K562 (cell line): ENCODE measurements around the gene GLUL. TPM values are rescaled to one million over a fixed set of nuclear protein-coding genes. Genes with fewer than 3 reads are reported as not detected.

Experiments
- CC2D1A ChIP-seq: fragments of 450-650 bp; IDR thresholded peaks from 2 replicates; pipeline ENCODE4 v1.6.1; 2017; ENCODE audit warnings: mild to moderate bottlenecking
- CEBPB ChIP-seq: fragments of 450-650 bp; IDR thresholded peaks from 2 replicates; pipeline ENCODE4 v1.6.1; 2016; ENCODE audit warnings: missing genetic modification characterization, missing compliant biosample characterization
- E2F3 ChIP-seq: fragments of 250-450 bp; sonication (Bioruptor Pico); IDR thresholded peaks from 2 replicates; pipeline ENCODE4 v1.4.0; 2020; ENCODE audit warnings: mild to moderate bottlenecking
- ELF4 ChIP-seq: fragments of 450-650 bp; formaldehyde crosslinking; IDR thresholded peaks from 2 replicates; pipeline ENCODE4 v1.4.0; 2022; ENCODE audit warnings: missing genetic modification characterization
- GABPB2 ChIP-seq: fragments of 250-450 bp; sonication (Bioruptor Pico); conservative IDR thresholded peaks from 2 replicates; pipeline ENCODE4 v1.5.1; 2021; ENCODE audit warnings: mild to moderate bottlenecking
- POLR2G ChIP-seq: fragments of 200-400 bp; formaldehyde crosslinking; IDR thresholded peaks from 2 replicates; pipeline ENCODE4 v1.6.1; 2017; ENCODE audit warnings: low read depth, mild to moderate bottlenecking, antibody characterized with exemption, low read length, moderate library complexity
- RBM39 ChIP-seq: fragments of 200-400 bp; formaldehyde crosslinking; optimal IDR thresholded peaks from 2 replicates; pipeline ENCODE3; 2018; ENCODE audit warnings: low read depth, low read length
- RCOR1 ChIP-seq, 2 experiments: IDR thresholded peaks; 2 replicates each; pipeline ENCODE4 v1.6.1; 2012; ENCODE audit warnings: low read depth in 2 of 2, low read length in 2 of 2, borderline replicate concordance in 1 of 2, improper control_type of control experiment in 1 of 2
- SRSF3 ChIP-seq: fragments of 200-400 bp; formaldehyde crosslinking; IDR thresholded peaks from 2 replicates; pipeline ENCODE4 v1.6.1; 2016; ENCODE audit warnings: mild to moderate bottlenecking, low read length, moderate library complexity; ENCODE audit not compliant: insufficient read depth
- ZNF445 ChIP-seq: fragments of 250-450 bp; sonication (Bioruptor Pico); IDR thresholded peaks from 2 replicates; pipeline ENCODE4 v1.4.0; 2020; ENCODE audit warnings: low read depth, mild to moderate bottlenecking, moderate library complexity
- polyA plus RNA-seq, 8 experiments: library from polyadenylated mRNA; depleted of rRNA in 4 of 8; stranded (reverse) in 5 of 8; unstranded in 3 of 8; fragments of >200 nt; fragmentation: Nextera tagmentation in 2 of 8; fragmentation: Illumina TruSeq in 1 of 8; extraction: Ambion mirVana in 2 of 8; extraction: Trizol in 1 of 8; gene quantifications; 2 replicates each; pipeline versions ENCODE4 v1.2.1 to v1.2.3, GENCODE V29; 2011 to 2014; ENCODE audit warnings: inconsistent platforms in 1 of 8, missing spikeins in 1 of 8
- total RNA-seq, 7 experiments: library from RNA; depleted of rRNA in 6 of 7; stranded (reverse); fragments of >200 nt in 6 of 7; fragmentation: Illumina TruSeq in 2 of 7; extraction: Trizol in 2 of 7; gene quantifications; 2 replicates each; pipeline versions ENCODE4 v1.2.1 to v1.2.3, GENCODE V29; 2011 to 2021; ENCODE audit warnings: low replicate concordance in 1 of 7
- TF ChIP-seq, protein P1 (sequence below): sonication (generic); formaldehyde crosslinking; IDR thresholded peaks from 2 replicates; pipeline ENCODE4 v1.8.1; 2023; ENCODE audit warnings: mild to moderate bottlenecking, missing genetic modification reagents, moderate library complexity
- TF ChIP-seq, protein P2 (sequence below): fragments of 200-800 bp; sonication (Bioruptor generic); IDR thresholded peaks from 2 replicates; pipeline ENCODE4 v1.6.1; 2017; ENCODE audit warnings: missing genetic modification characterization, missing compliant biosample characterization
- TF ChIP-seq, protein P3 (sequence below), 2 experiments: IDR thresholded peaks; 2 replicates each; pipeline ENCODE4 v1.6.1; 2012; ENCODE audit warnings: improper control_type of control experiment in 2 of 2, low read depth in 2 of 2, low read length in 2 of 2, borderline replicate concordance in 1 of 2
- TF ChIP-seq, protein P4 (sequence below): IDR thresholded peaks from 2 replicates; pipeline ENCODE4 v1.6.1; 2011; ENCODE audit warnings: borderline replicate concordance, low read depth, mild to moderate bottlenecking, moderate library complexity, low read length; ENCODE audit not compliant: insufficient read depth, poor library complexity, severe bottlenecking
- TF ChIP-seq, protein P5 (sequence below): fragments of 450-650 bp; IDR thresholded peaks from 2 replicates; pipeline ENCODE4 v1.6.1; 2014; ENCODE audit warnings: low read depth, mild to moderate bottlenecking, moderate library complexity, borderline replicate concordance

GLUL gene
- total and polyA plus RNA-seq, 9 of the 15 experiments (the other 6 are each of a cell fraction or from before 2014, with no cell fraction given) = 1,088 to 4,222 (median 1,338) TPM

DNA sequence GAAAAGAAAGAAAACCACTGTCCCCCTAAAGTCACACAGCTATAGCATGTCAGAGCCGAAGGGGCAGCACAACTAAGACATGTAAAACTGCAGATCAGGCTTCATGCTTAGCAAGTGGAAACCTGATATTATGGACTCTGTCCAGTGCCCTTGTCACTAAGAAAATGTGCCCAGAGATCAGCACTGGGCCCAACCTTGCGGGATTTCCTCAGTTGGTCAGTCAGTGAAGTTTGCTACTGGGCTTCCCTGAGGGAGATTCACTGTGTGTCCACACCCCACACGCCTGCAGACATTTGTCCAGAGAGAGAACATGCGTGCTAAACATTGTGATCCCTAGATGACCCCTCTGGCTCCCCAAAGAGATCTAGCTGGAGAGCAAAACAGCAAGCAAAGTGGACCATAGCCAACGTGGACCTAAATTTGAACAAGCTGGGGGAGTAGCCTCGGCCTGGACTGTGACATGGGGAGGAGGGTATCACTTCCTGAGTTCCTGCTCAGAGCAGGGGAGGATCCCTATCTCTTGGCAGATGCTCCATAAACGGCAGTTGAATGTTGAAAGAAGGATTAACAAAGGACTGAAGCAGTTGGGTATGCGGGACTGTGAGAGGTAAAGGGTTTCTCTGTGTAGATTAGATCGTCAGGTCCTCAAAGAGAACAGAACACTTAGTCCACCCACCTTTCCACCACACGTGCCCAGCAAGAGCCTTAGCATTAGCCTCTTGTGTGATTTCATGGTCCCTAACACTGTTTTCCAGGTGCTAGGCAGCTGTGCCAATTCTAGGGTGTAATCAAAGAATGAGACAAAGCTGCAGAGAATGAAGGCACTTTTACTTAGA, 53.6 kb downstream of the GLUL start (continued):
- TF ChIP-seq, protein P1, sequence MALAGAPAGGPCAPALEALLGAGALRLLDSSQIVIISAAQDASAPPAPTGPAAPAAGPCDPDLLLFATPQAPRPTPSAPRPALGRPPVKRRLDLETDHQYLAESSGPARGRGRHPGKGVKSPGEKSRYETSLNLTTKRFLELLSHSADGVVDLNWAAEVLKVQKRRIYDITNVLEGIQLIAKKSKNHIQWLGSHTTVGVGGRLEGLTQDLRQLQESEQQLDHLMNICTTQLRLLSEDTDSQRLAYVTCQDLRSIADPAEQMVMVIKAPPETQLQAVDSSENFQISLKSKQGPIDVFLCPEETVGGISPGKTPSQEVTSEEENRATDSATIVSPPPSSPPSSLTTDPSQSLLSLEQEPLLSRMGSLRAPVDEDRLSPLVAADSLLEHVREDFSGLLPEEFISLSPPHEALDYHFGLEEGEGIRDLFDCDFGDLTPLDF (CRISPR knock-in tag) = no peak
- TF ChIP-seq RCOR1 (IDR thresholded peaks at IDR 0.05; ENCODE audit: borderline replicate concordance in 1 of 2, low read depth in 2 of 2, low read length in 2 of 2) (peak in 1 of 2 experiments; percentile 98; a peak in 2 of 4 replicates), CC2D1A (peak; percentile 74; the same call in 1 of the 2 replicates), CEBPB (tag) (peak; percentile 85), RBM39 (no peak), E2F3 (0 out of 2 replicates have a peak, but pooled peaks have one; percentile 47), SRSF3 (no peak), ELF4 (CRISPR knock-in tag) (peak; percentile 94), GABPB2 (CRISPR knock-in tag) (no peak), ZNF445 (no peak), POLR2G (no peak)
- TF ChIP-seq, protein P2, sequence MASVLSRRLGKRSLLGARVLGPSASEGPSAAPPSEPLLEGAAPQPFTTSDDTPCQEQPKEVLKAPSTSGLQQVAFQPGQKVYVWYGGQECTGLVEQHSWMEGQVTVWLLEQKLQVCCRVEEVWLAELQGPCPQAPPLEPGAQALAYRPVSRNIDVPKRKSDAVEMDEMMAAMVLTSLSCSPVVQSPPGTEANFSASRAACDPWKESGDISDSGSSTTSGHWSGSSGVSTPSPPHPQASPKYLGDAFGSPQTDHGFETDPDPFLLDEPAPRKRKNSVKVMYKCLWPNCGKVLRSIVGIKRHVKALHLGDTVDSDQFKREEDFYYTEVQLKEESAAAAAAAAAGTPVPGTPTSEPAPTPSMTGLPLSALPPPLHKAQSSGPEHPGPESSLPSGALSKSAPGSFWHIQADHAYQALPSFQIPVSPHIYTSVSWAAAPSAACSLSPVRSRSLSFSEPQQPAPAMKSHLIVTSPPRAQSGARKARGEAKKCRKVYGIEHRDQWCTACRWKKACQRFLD = peak; percentile 65
- TF ChIP-seq, protein P3, sequence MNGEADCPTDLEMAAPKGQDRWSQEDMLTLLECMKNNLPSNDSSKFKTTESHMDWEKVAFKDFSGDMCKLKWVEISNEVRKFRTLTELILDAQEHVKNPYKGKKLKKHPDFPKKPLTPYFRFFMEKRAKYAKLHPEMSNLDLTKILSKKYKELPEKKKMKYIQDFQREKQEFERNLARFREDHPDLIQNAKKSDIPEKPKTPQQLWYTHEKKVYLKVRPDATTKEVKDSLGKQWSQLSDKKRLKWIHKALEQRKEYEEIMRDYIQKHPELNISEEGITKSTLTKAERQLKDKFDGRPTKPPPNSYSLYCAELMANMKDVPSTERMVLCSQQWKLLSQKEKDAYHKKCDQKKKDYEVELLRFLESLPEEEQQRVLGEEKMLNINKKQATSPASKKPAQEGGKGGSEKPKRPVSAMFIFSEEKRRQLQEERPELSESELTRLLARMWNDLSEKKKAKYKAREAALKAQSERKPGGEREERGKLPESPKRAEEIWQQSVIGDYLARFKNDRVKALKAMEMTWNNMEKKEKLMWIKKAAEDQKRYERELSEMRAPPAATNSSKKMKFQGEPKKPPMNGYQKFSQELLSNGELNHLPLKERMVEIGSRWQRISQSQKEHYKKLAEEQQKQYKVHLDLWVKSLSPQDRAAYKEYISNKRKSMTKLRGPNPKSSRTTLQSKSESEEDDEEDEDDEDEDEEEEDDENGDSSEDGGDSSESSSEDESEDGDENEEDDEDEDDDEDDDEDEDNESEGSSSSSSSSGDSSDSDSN (IDR thresholded peaks at IDR 0.05; ENCODE audit: borderline replicate concordance in 1 of 2, low read depth in 2 of 2, low read length in 2 of 2) = peak; percentile 46 to 66; a peak in 2 of 4 replicates
- TF ChIP-seq, protein P4, sequence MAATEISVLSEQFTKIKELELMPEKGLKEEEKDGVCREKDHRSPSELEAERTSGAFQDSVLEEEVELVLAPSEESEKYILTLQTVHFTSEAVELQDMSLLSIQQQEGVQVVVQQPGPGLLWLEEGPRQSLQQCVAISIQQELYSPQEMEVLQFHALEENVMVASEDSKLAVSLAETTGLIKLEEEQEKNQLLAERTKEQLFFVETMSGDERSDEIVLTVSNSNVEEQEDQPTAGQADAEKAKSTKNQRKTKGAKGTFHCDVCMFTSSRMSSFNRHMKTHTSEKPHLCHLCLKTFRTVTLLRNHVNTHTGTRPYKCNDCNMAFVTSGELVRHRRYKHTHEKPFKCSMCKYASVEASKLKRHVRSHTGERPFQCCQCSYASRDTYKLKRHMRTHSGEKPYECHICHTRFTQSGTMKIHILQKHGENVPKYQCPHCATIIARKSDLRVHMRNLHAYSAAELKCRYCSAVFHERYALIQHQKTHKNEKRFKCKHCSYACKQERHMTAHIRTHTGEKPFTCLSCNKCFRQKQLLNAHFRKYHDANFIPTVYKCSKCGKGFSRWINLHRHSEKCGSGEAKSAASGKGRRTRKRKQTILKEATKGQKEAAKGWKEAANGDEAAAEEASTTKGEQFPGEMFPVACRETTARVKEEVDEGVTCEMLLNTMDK = no peak
- TF ChIP-seq, protein P5, sequence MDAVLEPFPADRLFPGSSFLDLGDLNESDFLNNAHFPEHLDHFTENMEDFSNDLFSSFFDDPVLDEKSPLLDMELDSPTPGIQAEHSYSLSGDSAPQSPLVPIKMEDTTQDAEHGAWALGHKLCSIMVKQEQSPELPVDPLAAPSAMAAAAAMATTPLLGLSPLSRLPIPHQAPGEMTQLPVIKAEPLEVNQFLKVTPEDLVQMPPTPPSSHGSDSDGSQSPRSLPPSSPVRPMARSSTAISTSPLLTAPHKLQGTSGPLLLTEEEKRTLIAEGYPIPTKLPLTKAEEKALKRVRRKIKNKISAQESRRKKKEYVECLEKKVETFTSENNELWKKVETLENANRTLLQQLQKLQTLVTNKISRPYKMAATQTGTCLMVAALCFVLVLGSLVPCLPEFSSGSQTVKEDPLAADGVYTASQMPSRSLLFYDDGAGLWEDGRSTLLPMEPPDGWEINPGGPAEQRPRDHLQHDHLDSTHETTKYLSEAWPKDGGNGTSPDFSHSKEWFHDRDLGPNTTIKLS = peak; percentile 84; the same call in 1 of the 2 replicates
